ENCODE results near the gene CDH16.

DNA sequence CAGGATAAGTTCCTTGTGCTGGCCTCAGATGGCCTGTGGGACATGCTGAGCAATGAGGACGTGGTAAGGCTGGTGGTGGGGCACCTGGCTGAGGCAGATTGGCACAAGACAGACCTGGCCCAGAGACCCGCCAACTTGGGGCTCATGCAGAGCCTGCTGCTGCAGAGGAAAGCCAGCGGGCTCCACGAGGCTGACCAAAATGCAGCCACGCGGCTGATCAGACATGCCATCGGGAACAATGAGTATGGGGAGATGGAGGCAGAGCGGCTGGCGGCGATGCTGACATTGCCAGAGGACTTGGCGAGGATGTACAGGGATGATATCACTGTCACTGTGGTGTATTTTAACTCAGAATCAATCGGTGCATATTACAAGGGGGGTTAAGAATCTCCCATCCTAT lies 33.2 kb downstream of the CDH16 start:
- TF ChIP-seq CTCF (conservative IDR thresholded peaks at IDR 0.05 in 1 of 2, IDR thresholded peaks at IDR 0.05 in 1 of 2; ENCODE audit: low read depth in 1 of 2, low read length in 2 of 2) (no peak), EZH2 (IDR thresholded peaks at IDR 0.05; ENCODE audit: low read length, missing control alignments) (no peak)

All from fibroblast of lung (primary cell).